ENCODE data around the gene RALGPS1. TPM values are rescaled to one million over a fixed set of nuclear protein-coding genes. Genes with fewer than 3 reads are reported as not detected.

Gene RALGPS1
- total RNA-seq, 1 experiment from 2014 or later, result 28.5 TPM

- Mint-ChIP-seq H3K27me3 (ENCODE audit: low read depth) (no peaks in the 10 kb centered on the region), H3K4me3 (no peak overlapping the region), H3K4me1 (peaks cover 5% of the 10 kb centered on the region), H3K27ac (no peak overlapping the region), H3K36me3 (peaks cover 2% of the 10 kb centered on the region; the same call in 1 of the 2 replicates), H3K9me3 (no peaks in the 10 kb centered on the region)
- no peak for DNase-seq (ENCODE audit: low spot score)
- ChIA-PET CTCF (interaction anchor here (1.2 kb wide), 1 partner anchor 9 kb away, joined by 3 read pairs; no protein-coding TSS in a partner anchor), POLR2A (no interaction called here)
- ATAC-seq, result no peak
- TF ChIP-seq ZNF532 (CRISPR knock-in tag; IDR thresholded peaks at IDR 0.05; ENCODE audit: borderline replicate concordance) (no peak), MXD4 (CRISPR knock-in tag; IDR thresholded peaks at IDR 0.05; ENCODE audit: borderline replicate concordance) (no peak), TEAD4 (CRISPR knock-in tag; IDR thresholded peaks at IDR 0.05) (no peak), GRHL2 (CRISPR knock-in tag; IDR thresholded peaks at IDR 0.05; ENCODE audit: insufficient replicate concordance, severe bottlenecking) (no peak)
- TF ChIP-seq, protein P1, sequence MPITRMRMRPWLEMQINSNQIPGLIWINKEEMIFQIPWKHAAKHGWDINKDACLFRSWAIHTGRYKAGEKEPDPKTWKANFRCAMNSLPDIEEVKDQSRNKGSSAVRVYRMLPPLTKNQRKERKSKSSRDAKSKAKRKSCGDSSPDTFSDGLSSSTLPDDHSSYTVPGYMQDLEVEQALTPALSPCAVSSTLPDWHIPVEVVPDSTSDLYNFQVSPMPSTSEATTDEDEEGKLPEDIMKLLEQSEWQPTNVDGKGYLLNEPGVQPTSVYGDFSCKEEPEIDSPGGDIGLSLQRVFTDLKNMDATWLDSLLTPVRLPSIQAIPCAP (CRISPR knock-in tag; IDR thresholded peaks at IDR 0.05), result no peak
These were observed 319.0 kb downstream of the RALGPS1 start for GRCh38 chr9:127233550-127233949.

GRCh38 chr9:127233989-127234388, 319.4 kb downstream of the RALGPS1 start:
- ChIA-PET CTCF (interaction anchor here (0.7 to 1.4 kb wide), 4 partner anchors 9 to 160 kb away, joined by 3 to 6 read pairs (median 3); no protein-coding TSS in a partner anchor), POLR2A (no interaction called here)
- TF ChIP-seq ZNF532 (CRISPR knock-in tag; IDR thresholded peaks at IDR 0.05; ENCODE audit: borderline replicate concordance), result no peak
- TF ChIP-seq USF2 (CRISPR knock-in tag; IDR thresholded peaks at IDR 0.05), result no peak
- no peak for TF ChIP-seq EMX1 (CRISPR knock-in tag; IDR thresholded peaks at IDR 0.05)
- TF ChIP-seq MLX (CRISPR knock-in tag; IDR thresholded peaks at IDR 0.05), result no peak
- H3K9me3 Mint-ChIP-seq, result no peaks in the 10 kb centered on the region
- no peak overlapping the region for H3K4me3 Mint-ChIP-seq
- peaks cover 2% of the 10 kb centered on the region; the same call in 1 of the 2 replicates for H3K36me3 Mint-ChIP-seq
- ATAC-seq, result no peak
- no peaks in the 10 kb centered on the region for H3K27me3 Mint-ChIP-seq (ENCODE audit: low read depth)
- H3K4me1 Mint-ChIP-seq, result peaks cover 5% of the 10 kb centered on the region
- no peak for DNase-seq (ENCODE audit: low spot score)
- H3K27ac Mint-ChIP-seq, result 0 out of 2 replicates have a peak overlapping the region, but pooled peaks have one; percentile 21

DNA sequence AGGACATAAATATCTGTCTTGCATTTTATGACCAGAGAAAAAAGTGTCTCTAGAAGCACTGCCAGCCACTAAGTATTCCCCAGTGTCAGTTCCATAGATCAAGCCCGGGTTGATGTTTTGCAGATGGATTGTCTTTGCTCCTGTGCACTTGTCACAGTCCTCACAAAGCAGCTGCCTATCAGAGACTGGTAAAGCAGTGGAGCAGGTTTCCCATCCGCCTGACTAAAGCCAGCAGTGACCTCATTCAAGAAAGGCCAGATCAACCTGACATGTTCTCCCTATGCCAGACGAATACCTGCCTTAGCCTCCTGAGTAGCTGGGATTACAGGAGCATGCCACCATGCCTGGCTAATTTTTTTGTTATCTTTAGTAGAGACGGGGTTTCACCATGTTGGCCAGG, 323.2 kb downstream of the RALGPS1 start:
- no peak overlapping the region for H3K4me3 Mint-ChIP-seq
- TF ChIP-seq SP1 (CRISPR knock-in tag; conservative IDR thresholded peaks at IDR 0.05) (no peak), CREB1 (CRISPR knock-in tag; IDR thresholded peaks at IDR 0.05) (no peak), HMGA2 (CRISPR knock-in tag; IDR thresholded peaks at IDR 0.05) (no peak), ATF1 (CRISPR knock-in tag; IDR thresholded peaks at IDR 0.05) (no peak), ZNF532 (CRISPR knock-in tag; IDR thresholded peaks at IDR 0.05; ENCODE audit: borderline replicate concordance) (no peak), NFYB (CRISPR knock-in tag; conservative IDR thresholded peaks at IDR 0.05; ENCODE audit: low read depth) (no peak), ZNF121 (CRISPR knock-in tag; IDR thresholded peaks at IDR 0.05) (no peak), CBFB (CRISPR knock-in tag; IDR thresholded peaks at IDR 0.05; ENCODE audit: low read depth) (no peak), SMAD3 (CRISPR knock-in tag; IDR thresholded peaks at IDR 0.05; ENCODE audit: borderline replicate concordance) (no peak)

More for the DNA sequence above, 323.2 kb downstream of the RALGPS1 start:
- peaks cover 25% of the 10 kb centered on the region for H3K4me1 Mint-ChIP-seq
- DNase-seq (ENCODE audit: low spot score), result no peak
- POLR2A ChIA-PET, result no interaction called here
- CTCF ChIA-PET, result interaction anchor here (1.6 kb wide), 1 partner anchor 73 kb away, joined by 5 read pairs; no protein-coding TSS in a partner anchor
- peaks cover 2% of the 10 kb centered on the region; the same call in 1 of the 2 replicates for H3K36me3 Mint-ChIP-seq
- H3K27ac Mint-ChIP-seq, result no peak overlapping the region
- ATAC-seq, result no peak
- no peaks in the 10 kb centered on the region for H3K9me3 Mint-ChIP-seq
- no peaks in the 10 kb centered on the region for H3K27me3 Mint-ChIP-seq (ENCODE audit: low read depth)
